Stimulated activated naive B cell treated with anti-CD40 and anti-IgM and Interleukin-4, amounts not matched to agents 10 μg/mL and 1 μg/mL and 100 μg/mL, for 72 hours (primary cell): Measurements from ENCODE around the gene LRRC45.
A peak's percentile ranks its signal among the peaks of the same experiment; 100 is the strongest.

Experiments used
- ATAC-seq, 2 donors: fragments of 150-1000 bp; cut with Tn5 transposase; replicated peaks; 2 replicates each; pipeline ENCODE4 v1.10.0; 2021; ENCODE audit warnings: moderate library complexity in 1 of 2
- DNase-seq: peaks from one replicate; pipeline ENCODE4 v3.0.0; 2021
- H3K27ac Mint-ChIP-seq: one replicate; pipeline ENCODE4 v1.8.0; 2022; ENCODE audit warnings: mild to moderate bottlenecking, mixed read lengths
- H3K27me3 Mint-ChIP-seq, 2 donors: one replicate each; pipeline ENCODE4 v1.8.0; 2022; ENCODE audit warnings: mixed read lengths in 2 of 2
- H3K36me3 Mint-ChIP-seq, 2 donors: one replicate each; pipeline ENCODE4 v1.8.0; 2022; ENCODE audit warnings: mixed read lengths in 2 of 2, mild to moderate bottlenecking in 1 of 2
- H3K4me1 Mint-ChIP-seq, 2 donors: one replicate each; pipeline ENCODE4 v1.8.0; 2022; ENCODE audit warnings: mixed read lengths in 2 of 2, mild to moderate bottlenecking in 1 of 2
- H3K4me3 Mint-ChIP-seq, 2 donors: one replicate each; pipeline ENCODE4 v1.8.0; 2022; ENCODE audit warnings: mild to moderate bottlenecking in 2 of 2, mixed read lengths in 2 of 2, moderate library complexity in 1 of 2
- H3K9me3 Mint-ChIP-seq, 2 donors: one replicate each; pipeline ENCODE4 v1.8.0; 2022; ENCODE audit warnings: mixed read lengths in 2 of 2, mild to moderate bottlenecking in 1 of 2

LRRC45 gene

DNA sequence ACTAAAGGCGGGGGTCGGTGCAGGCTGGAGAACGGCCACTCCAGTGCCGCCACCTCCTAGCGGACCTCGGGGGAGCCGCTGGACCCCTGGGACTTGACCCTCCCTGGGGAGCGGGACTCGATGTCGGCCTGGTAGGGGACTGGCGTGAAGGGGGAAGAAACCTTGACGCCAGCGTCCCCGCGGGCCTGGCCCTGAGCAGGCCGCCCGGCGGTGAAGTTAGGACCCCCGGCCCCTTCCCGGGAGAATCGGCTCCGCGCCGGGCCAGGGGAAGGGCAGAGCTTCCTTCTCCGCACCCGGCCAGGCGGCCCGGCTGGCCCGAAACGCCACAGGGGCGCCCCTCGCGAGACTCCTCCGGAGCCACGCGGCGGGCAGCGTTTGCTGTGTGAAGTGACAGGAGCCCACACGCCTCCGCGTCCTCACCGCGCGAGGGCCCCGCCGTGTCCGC, 42.1 kb downstream of the LRRC45 start:
- DNase-seq: peak; percentile 35
- Mint-ChIP-seq H3K4me1 (peaks cover 5 to 28% of the 10 kb centered on the region in 2 donors), H3K36me3 (peaks cover 4 to 9% of the 10 kb centered on the region in 2 donors), H3K27me3 (no peaks in the 10 kb centered on the region), H3K4me3 (peak overlapping the region; percentile 77 to 79), H3K27ac (peak overlapping the region; percentile 93), H3K9me3 (no peaks in the 10 kb centered on the region)
- ATAC-seq: peak; percentile 67 to 74

DNA sequence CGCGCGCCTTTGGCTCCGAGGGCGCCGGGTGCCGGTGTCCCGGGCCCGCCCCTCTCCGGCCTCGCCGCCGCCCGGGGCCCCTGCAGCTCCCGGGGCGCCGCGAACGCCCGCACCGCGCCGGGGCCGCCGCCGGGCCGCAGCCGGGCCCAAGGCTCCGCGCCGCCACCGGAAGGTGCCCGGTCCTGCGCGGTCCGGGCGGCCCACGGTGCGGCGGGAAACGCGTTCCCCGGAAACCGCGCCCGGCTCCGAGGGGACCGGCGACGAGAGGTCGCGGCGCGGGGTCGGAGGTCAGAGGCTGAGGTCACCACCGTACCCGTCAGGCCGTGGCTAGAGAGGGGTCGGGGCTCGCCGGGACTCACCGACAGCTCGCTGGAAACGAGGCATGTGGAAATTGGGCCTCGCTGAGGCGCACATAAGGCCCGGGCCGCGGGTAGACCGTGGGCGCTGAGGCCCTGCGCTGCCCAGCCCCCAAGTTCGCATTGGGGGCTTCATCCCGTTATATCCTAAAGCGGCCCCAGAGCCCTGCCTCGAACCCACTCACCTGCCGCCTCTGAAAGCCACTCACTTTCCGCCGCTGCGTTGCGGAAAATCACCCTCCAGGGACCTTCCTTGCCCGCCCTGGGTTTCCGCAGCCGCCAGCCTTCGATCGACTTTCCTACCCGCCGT, 42.7 kb downstream of the LRRC45 start, which contains the start of gene DUS1L:
DUS1L (minus strand) TSS at position 167 of the 666 bp plus-strand sequence. CDS start 745 bp downstream, outside the sequence.
- Mint-ChIP-seq H3K27ac (peak within 1 kb of the TSS; percentile 93), H3K36me3 (peaks cover 2 to 7% of the 10 kb centered on the region in 2 donors), H3K4me1 (peaks cover 5 to 25% of the 10 kb centered on the region in 2 donors), H3K4me3 (peak within 1 kb of the TSS; percentile 83 to 87), H3K27me3 (no peaks in the 10 kb centered on the region), H3K9me3 (no peaks in the 10 kb centered on the region)
- ATAC-seq (peak; percentile 85 to 91), DNase-seq (peak; percentile 68)

DNA sequence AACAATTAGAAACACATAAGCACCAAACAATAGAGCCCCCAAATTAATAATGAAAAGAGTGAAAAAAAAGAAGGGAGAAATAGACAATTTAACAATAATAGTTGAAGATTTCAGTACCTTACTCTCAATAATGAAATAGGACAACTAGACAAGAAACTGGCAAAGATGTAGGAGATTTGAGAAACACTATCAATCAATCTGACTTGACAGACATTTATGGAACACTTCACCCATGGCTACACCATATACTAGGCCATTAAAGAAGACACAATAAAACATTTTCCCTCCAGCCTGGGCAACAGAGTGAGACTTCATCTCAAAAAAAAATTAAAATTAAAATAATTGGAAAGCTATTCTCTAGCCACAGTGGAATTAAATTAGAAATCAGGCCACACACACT, 47.5 kb downstream of the LRRC45 start:
- DNase-seq: no peak
- H3K27me3 Mint-ChIP-seq: no peaks in the 10 kb centered on the region
- H3K27ac Mint-ChIP-seq: no peak overlapping the region
- no peaks in the 10 kb centered on the region for H3K36me3 Mint-ChIP-seq
- no peak for ATAC-seq
- no peak overlapping the region for H3K4me3 Mint-ChIP-seq
- no peaks in the 10 kb centered on the region for H3K9me3 Mint-ChIP-seq
- H3K4me1 Mint-ChIP-seq: peaks cover 0 to 8% of the 10 kb centered on the region in 2 donors

DNA sequence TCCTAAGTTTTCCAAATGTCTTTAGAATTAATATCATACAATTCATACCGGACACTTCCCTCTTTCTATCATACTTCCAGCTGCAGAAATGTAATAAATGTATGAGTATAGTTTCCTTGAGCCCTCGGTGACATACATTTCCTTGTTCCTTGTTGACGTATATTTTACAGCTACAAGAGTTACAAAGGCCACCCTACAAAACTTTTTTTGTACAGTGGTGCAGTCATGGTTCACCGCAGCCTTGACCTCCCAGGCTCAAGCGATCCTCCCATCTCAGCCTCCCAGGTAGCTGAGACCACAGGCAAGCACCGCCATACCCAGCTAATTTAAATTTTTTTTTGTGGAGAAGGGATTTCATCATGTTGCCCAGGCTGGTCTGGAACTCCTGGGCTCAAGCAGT, 49.7 kb downstream of the LRRC45 start:
- H3K36me3 Mint-ChIP-seq: peaks cover 5 to 7% of the 10 kb centered on the region in 2 donors
- H3K4me3 Mint-ChIP-seq: no peak overlapping the region
- DNase-seq: no peak
- no peak overlapping the region for H3K27ac Mint-ChIP-seq
- no peaks in the 10 kb centered on the region for H3K9me3 Mint-ChIP-seq
- ATAC-seq: no peak
- H3K4me1 Mint-ChIP-seq: peaks cover 2 to 9% of the 10 kb centered on the region in 2 donors
- H3K27me3 Mint-ChIP-seq: no peaks in the 10 kb centered on the region

DNA sequence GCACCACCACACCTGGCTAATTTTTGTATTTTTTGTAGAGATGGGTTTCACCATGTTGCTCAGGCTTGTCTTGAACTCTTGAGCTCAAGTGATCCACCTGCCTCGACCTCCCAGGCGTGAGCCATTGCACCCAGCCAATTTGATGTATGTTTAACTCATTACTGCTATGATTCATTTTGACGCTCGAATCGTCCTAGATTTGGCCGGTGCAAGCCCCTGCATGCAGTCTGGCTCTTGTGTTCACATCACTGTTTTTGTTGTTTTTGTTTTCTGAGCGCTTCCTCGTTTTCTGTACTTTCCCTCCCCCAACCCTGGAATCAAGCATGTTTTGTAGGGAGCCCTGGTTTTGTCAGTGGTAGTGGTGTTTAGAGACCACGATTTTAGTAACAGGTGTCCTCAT, 50.3 kb downstream of the LRRC45 start:
- DNase-seq (no peak), ATAC-seq (no peak)
- Mint-ChIP-seq H3K4me3 (no peak overlapping the region), H3K27ac (no peak overlapping the region), H3K27me3 (no peaks in the 10 kb centered on the region), H3K4me1 (peaks cover 2 to 14% of the 10 kb centered on the region in 2 donors), H3K36me3 (peaks cover 9 to 13% of the 10 kb centered on the region in 2 donors), H3K9me3 (no peaks in the 10 kb centered on the region)

DNA sequence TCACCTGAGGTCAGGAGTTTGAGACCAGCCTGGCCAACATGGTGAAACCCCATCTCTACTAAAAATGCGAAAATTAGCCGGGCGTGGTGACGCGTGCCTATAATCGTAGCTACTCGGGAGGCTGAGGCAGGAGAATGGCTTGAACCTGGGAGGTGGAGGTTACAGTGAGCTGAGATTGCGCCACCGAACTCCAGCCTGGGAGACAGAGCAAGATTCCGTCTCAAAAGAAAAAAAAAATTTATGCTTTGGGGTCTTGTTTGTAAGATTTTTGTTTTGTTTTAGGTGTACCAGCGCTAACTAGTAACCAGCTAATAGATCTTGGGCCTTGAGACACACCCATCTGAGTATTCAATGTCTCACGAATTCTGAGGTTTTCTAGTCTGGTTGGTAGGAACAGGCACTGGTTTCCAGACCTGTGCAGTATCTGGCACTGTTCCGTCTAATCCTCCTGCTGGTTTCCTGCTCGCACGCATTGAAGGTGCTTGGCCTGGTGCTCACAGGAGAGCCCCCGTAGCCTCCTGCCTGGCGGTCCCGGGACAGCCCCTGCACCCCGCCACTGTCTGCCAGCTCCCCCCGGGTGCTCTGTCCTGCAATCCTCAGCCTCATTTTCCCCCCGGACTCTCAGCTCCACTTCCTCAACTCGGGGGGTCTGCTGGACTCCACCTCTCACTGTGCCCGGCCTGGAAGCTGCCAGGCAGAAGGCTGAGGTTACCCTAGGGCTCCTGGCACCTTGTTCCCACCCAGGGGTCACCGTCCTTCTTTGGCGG, 53.1 kb downstream of the LRRC45 start:
- Mint-ChIP-seq H3K27me3 (no peaks in the 10 kb centered on the region), H3K27ac (peak overlapping the region; percentile 65), H3K36me3 (peaks cover 23 to 30% of the 10 kb centered on the region in 2 donors), H3K4me3 (no peak overlapping the region), H3K4me1 (peaks cover 2 to 14% of the 10 kb centered on the region in 2 donors), H3K9me3 (no peaks in the 10 kb centered on the region)
- DNase-seq (no peak), ATAC-seq (peak in 1 of 2 donors; percentile 10)

DNA sequence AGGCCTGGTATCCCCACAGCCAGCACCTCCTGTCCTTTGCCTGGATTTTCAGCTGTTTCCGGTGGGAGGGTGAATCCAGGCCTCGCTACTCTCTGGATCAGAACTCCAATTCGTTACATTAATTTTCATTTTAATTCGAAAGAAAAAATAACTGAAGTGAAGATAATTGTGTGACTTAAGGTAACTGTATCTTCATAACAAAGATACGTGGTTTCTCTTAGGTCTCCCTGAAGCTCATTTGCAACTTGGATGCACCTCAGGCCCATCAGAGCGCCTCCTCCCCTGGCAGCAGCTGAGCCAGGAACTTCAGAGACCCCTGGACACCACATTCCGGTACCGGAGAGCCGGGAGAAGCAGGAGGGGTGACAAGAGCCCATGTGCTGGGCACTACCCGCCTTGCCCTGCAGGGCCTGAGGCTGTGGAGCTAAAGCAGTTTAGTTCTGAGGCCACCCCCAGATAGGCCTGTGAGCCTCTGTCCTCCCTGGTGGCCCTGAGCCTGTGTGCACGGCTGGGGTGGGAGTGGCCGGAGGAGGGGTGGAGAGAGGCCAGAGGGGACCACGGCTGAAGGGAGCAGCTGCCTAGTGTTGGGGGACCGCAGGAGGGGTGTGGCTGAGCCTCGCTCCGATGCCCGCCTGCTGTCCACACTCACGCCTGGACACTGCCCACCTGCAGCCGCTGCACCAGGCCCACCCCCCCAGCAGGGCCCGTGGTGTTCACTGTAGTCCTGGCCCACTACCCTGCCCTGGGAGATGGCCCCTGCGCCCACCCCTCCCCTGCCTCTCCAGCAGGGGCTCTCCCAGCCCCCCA, 53.9 kb downstream of the LRRC45 start:
- H3K9me3 Mint-ChIP-seq: no peaks in the 10 kb centered on the region
- H3K27ac Mint-ChIP-seq: peak overlapping the region; percentile 65
- DNase-seq: no peak
- peaks cover 27 to 32% of the 10 kb centered on the region in 2 donors for H3K36me3 Mint-ChIP-seq
- H3K4me3 Mint-ChIP-seq: no peak overlapping the region
- peaks cover 2 to 14% of the 10 kb centered on the region in 2 donors for H3K4me1 Mint-ChIP-seq
- peak; percentile 48 for ATAC-seq
- H3K27me3 Mint-ChIP-seq: no peaks in the 10 kb centered on the region

DNA sequence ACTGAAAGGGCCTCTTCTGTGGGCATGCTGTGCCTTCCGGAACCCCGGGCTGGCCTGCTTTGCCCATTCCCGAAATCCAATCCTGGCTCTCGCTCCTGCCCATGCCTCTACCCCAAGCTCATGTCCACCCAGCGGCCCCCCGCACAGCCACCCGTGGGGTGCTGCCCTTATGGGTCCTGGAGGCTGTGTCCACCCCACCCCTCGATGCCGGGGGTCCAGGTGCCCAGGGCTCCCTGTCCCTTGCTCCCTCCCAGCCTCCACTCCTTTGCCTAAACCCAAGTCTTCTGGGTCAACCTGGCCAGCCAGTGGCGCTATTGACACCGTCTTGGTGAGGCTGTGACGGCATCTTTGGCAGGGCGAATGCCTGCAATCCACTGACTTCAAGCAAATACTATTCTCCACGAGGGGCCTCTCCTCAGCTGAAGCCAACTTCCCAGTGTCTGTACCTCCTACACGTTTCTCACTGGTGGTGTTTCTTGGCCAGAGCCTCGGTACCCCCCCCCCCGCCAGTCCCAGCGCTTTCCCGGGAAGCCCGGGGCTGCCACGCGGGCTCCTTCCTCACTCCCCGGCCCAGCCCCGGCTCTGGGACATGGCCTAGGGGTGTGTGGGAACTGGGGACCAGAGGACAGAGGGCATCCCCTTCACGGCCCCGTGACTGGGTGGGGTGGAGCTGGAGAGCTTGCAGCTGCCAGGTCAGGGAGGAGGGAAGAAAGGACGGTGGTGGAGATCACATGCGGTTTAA, 54.7 kb downstream of the LRRC45 start:
- DNase-seq (no peak), ATAC-seq (no peak)
- H3K9me3 Mint-ChIP-seq: no peaks in the 10 kb centered on the region
- H3K27me3 Mint-ChIP-seq: no peaks in the 10 kb centered on the region
- peaks cover 31 to 38% of the 10 kb centered on the region in 2 donors for H3K36me3 Mint-ChIP-seq
- peaks cover 2 to 14% of the 10 kb centered on the region in 2 donors for H3K4me1 Mint-ChIP-seq
- H3K4me3 Mint-ChIP-seq: no peak overlapping the region
- peak overlapping the region; percentile 33 for H3K27ac Mint-ChIP-seq

DNA sequence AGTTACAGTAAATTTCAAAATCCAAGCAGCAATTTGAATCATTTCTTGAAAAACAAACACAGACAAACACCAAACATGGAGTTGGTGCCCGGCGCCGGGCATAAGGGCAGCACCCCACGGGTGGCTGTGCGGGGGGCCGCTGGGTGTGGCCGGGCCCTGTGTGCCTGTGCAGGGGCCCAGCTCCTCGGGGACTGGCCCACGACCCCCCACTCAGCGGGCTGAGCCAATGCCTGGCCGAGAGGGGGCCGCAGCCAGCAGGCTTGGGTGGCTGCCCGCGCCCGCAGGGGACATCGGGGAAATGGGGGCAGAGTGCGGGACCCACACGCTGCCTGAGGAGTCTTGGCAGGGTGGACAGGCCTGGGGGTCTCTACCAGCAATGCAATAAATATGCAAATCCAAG, 55.3 kb downstream of the LRRC45 start:
- no peak for ATAC-seq
- Mint-ChIP-seq H3K9me3 (no peaks in the 10 kb centered on the region), H3K36me3 (peaks cover 36 to 45% of the 10 kb centered on the region in 2 donors), H3K27ac (no peak overlapping the region), H3K4me3 (no peak overlapping the region), H3K4me1 (peaks cover 2 to 14% of the 10 kb centered on the region in 2 donors), H3K27me3 (no peaks in the 10 kb centered on the region)
- DNase-seq: no peak

DNA sequence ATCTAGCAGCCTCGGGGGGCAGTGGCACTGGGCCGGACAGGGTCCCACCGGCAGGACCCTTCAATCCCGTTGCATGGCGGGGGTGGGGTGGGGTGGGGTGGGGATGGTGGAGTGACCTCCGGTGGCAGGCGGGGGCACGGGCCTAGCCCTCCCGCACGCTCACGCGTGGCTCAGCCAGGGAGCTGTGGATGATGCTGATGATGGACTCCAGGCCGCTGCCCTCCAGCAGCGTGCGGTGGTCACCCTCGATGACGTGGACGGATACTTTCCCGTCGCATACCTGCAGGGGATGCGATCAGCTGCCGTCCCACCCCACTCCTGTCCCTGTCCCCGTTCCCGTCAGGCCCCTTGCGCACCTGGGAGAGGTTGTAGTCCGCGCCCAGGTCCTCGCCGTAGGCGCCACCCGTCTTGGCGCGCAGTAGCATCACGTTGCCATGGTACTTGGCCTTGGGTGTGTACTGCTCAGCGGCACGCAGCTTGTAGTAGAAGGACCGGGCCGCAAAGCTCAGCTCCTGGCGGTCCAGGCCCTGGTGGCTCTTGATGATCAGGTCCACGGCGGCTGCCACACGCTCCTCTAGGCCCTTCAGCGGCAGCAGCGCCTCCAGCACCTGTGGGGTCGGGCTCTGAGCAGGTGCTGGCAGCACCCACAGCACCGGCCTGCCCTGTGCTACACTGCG, 56.0 kb downstream of the LRRC45 start:
- Mint-ChIP-seq H3K4me3 (no peak overlapping the region), H3K9me3 (no peaks in the 10 kb centered on the region), H3K4me1 (peaks cover 2 to 14% of the 10 kb centered on the region in 2 donors), H3K36me3 (peaks cover 42 to 51% of the 10 kb centered on the region in 2 donors), H3K27me3 (no peaks in the 10 kb centered on the region), H3K27ac (no peak overlapping the region)
- no peak for ATAC-seq
- DNase-seq: no peak

DNA sequence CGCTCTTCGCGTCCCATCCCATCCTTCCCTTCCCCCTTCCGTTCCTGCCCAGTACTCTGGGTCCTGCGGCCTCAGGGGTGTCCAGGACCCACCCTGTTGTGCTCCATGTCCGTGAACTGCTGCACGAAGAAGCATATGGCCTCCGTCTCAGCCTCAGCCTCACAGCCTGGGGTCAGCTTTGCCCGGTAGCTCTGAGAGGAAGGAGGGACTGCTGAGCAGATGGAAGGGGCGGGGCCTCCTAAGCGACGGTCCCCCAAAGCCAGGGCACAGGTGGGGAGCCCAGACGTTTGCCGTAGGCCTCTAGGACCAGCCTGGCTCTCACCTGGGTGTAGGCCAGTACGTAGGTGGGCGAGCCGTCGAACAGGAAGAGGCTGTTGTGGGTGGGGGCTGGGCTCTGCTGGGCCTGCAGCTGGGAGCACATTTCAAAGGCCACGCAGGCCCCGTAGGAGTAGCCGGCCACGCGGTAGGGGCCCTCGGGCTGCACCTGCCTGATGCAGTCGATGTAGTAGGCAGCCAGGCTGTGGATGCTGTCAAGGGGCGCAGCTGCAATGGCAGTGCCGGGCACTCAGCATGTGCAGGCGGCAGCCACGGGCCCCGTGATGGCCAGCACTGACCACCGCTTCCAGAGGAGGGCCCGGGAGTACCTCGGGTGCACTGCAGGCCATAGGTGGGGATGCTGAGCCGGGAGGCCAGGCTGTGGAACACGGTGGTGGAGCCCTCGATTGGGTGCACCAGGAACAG, 57.1 kb downstream of the LRRC45 start:
- Mint-ChIP-seq H3K36me3 (peaks cover 49 to 55% of the 10 kb centered on the region in 2 donors), H3K27me3 (no peaks in the 10 kb centered on the region), H3K27ac (no peak overlapping the region), H3K4me1 (peaks cover 4 to 14% of the 10 kb centered on the region in 2 donors), H3K4me3 (no peak overlapping the region), H3K9me3 (no peaks in the 10 kb centered on the region)
- ATAC-seq (no peak), DNase-seq (no peak)
